Measurements from ENCODE around the gene MYBPHL. TPM values are rescaled to one million over a fixed set of nuclear protein-coding genes. Genes with fewer than 3 reads are reported as not detected.

MYBPHL gene
- total RNA-seq, 1 donor from 2014 or later, result 0.60 TPM

GRCh38 chr1:109261578-109261977 is 45.2 kb downstream of the MYBPHL start:
- Mint-ChIP-seq H3K27ac (no peak overlapping the region), H3K4me1 (ENCODE audit: unreplicated experiment) (peaks cover 22% of the 10 kb centered on the region), H3K4me3 (no peak overlapping the region), H3K36me3 (peaks cover 4% of the 10 kb centered on the region), H3K27me3 (no peaks in the 10 kb centered on the region), H3K9me3 (no peaks in the 10 kb centered on the region)
- TF ChIP-seq CTCF (conservative IDR thresholded peaks at IDR 0.05), result no peak
- no peak for DNase-seq (ENCODE audit: extremely low spot score, unreplicated experiment)

- Mint-ChIP-seq H3K4me3 (no peak overlapping the region), H3K36me3 (peaks cover 4% of the 10 kb centered on the region), H3K4me1 (ENCODE audit: unreplicated experiment) (peaks cover 24% of the 10 kb centered on the region), H3K27ac (no peak overlapping the region), H3K9me3 (no peaks in the 10 kb centered on the region), H3K27me3 (no peaks in the 10 kb centered on the region)
- TF ChIP-seq CTCF (conservative IDR thresholded peaks at IDR 0.05), result no peak
- DNase-seq (ENCODE audit: extremely low spot score, unreplicated experiment), result no peak
Measured at GRCh38 chr1:109261006-109261405, 45.8 kb downstream of the MYBPHL start.

- Mint-ChIP-seq H3K9me3 (no peaks in the 10 kb centered on the region), H3K4me3 (no peak overlapping the region)
Measured at GRCh38 chr1:109259674-109260557, 46.9 kb downstream of the MYBPHL start.

GRCh38 chr1:109258481-109259466 is 48.0 kb downstream of the MYBPHL start:
- peaks cover 4% of the 10 kb centered on the region for H3K36me3 Mint-ChIP-seq
- H3K4me3 Mint-ChIP-seq, result no peak overlapping the region
- H3K9me3 Mint-ChIP-seq, result no peaks in the 10 kb centered on the region
- no peak for DNase-seq (ENCODE audit: extremely low spot score, unreplicated experiment)
- TF ChIP-seq CTCF (conservative IDR thresholded peaks at IDR 0.05), result no peak
- no peak overlapping the region for H3K27ac Mint-ChIP-seq
- H3K4me1 Mint-ChIP-seq (ENCODE audit: unreplicated experiment), result peaks cover 31% of the 10 kb centered on the region
- H3K27me3 Mint-ChIP-seq, result no peaks in the 10 kb centered on the region

More at GRCh38 chr1:109259674-109260557, 46.9 kb downstream of the MYBPHL start:
- no peak for DNase-seq (ENCODE audit: extremely low spot score, unreplicated experiment)
- H3K4me1 Mint-ChIP-seq (ENCODE audit: unreplicated experiment), result peaks cover 32% of the 10 kb centered on the region
- no peaks in the 10 kb centered on the region for H3K27me3 Mint-ChIP-seq
- peaks cover 4% of the 10 kb centered on the region for H3K36me3 Mint-ChIP-seq
- TF ChIP-seq CTCF (conservative IDR thresholded peaks at IDR 0.05), result no peak
- no peak overlapping the region for H3K27ac Mint-ChIP-seq

GRCh38 chr1:109257682-109258421 is 49.0 kb downstream of the MYBPHL start:
- no peak for DNase-seq (ENCODE audit: extremely low spot score, unreplicated experiment)
- no peak overlapping the region for H3K4me3 Mint-ChIP-seq
- peaks cover 4% of the 10 kb centered on the region for H3K36me3 Mint-ChIP-seq
- H3K27ac Mint-ChIP-seq, result peak overlapping the region; percentile 60
- H3K9me3 Mint-ChIP-seq, result no peaks in the 10 kb centered on the region
- H3K4me1 Mint-ChIP-seq (ENCODE audit: unreplicated experiment), result peaks cover 27% of the 10 kb centered on the region
- H3K27me3 Mint-ChIP-seq, result no peaks in the 10 kb centered on the region
- no peak for TF ChIP-seq CTCF (conservative IDR thresholded peaks at IDR 0.05)

Data from type B pancreatic cell (in vitro differentiated cells).